HEK293 (cell line): Measurements from ENCODE around the gene RBM26.
A peak's percentile ranks its signal among the peaks of the same experiment; 100 is the strongest.

Experiments
- CTCF ChIA-PET: fragments of 350-600 bp; formaldehyde crosslinking; extraction: SDS; loops from one replicate; lab custom pipeline; 2021; ENCODE audit warnings: antibody characterized with exemption; lab: Yijun Ruan, JAX
- POLR2A ChIA-PET: fragments of 300-600 bp; formaldehyde crosslinking; extraction: SDS; loops from one replicate; lab custom pipeline; 2020; ENCODE audit warnings: antibody characterized with exemption, inconsistent platforms; lab: Yijun Ruan, JAX
- H3K27ac ChIP-seq: fragments of 200-500 bp; sonication (Bioruptor generic); 2 replicates; pipeline ENCODE4 v1.5.1; 2014; ENCODE audit warnings: low read depth, low read length, control low read depth, inconsistent platforms; ENCODE audit errors: extremely low read depth
- H3K36me3 ChIP-seq, 2 experiments: fragments of 200-500 bp in 1 of 2; sonication (Bioruptor generic) in 1 of 2; 1 replicate in 1 of 2; 2 replicates in 1 of 2; pipeline ENCODE4 v1.5.1; 2014 to 2017; ENCODE audit warnings: inconsistent platforms in 2 of 2, low read length in 2 of 2; ENCODE audit not compliant: control insufficient read depth in 2 of 2, insufficient read depth in 1 of 2
- H3K4me1 ChIP-seq: fragments of 200-500 bp; sonication (Bioruptor generic); 2 replicates; pipeline ENCODE4 v1.5.1; 2014; ENCODE audit warnings: mild to moderate bottlenecking, low read length, inconsistent platforms; ENCODE audit not compliant: control insufficient read depth, insufficient read depth
- H3K4me3 ChIP-seq: 2 replicates; pipeline ENCODE4 v1.5.1; 2011; ENCODE audit warnings: low read depth, mild to moderate bottlenecking, control low read depth, low read length, moderate library complexity
- H3K9me3 ChIP-seq: fragments of 200-500 bp; sonication (Bioruptor generic); 2 replicates; pipeline ENCODE4 v1.5.1; 2014; ENCODE audit warnings: low read depth, low read length, inconsistent platforms; ENCODE audit not compliant: control insufficient read depth, insufficient read depth
- AEBP2 ChIP-seq: fragments of 450-650 bp; formaldehyde crosslinking; IDR thresholded peaks from 2 replicates; pipeline ENCODE4 v1.5.1; 2016; ENCODE audit warnings: missing biosample characterization, missing genetic modification characterization, borderline replicate concordance
- INSM2 ChIP-seq: fragments of 450-650 bp; formaldehyde crosslinking; IDR thresholded peaks from 2 replicates; pipeline ENCODE4 v1.5.1; 2016; ENCODE audit warnings: missing biosample characterization, missing genetic modification characterization
- KLF9 ChIP-seq: fragments of 450-650 bp; formaldehyde crosslinking; IDR thresholded peaks from 2 replicates; pipeline ENCODE4 v1.5.1; 2016; ENCODE audit warnings: missing biosample characterization, missing genetic modification characterization, low read depth
- PRDM10 ChIP-seq: fragments of 450-650 bp; formaldehyde crosslinking; IDR thresholded peaks from 2 replicates; pipeline ENCODE4 v1.5.1; 2016; ENCODE audit warnings: missing biosample characterization, missing genetic modification characterization
- TCF7L2 ChIP-seq: IDR thresholded peaks from 2 replicates; pipeline ENCODE4 v1.6.1; 2011; ENCODE audit warnings: low read depth, mild to moderate bottlenecking, inconsistent platforms, low read length, moderate library complexity, borderline replicate concordance
- ZBTB44 ChIP-seq: fragments of 450-650 bp; IDR thresholded peaks from 2 replicates; pipeline ENCODE4 v1.5.1; 2018; ENCODE audit warnings: missing biosample characterization, mild to moderate bottlenecking, missing genetic modification characterization
- ZFHX2 ChIP-seq: fragments of 450-650 bp; formaldehyde crosslinking; conservative IDR thresholded peaks from 2 replicates; pipeline ENCODE4 v1.5.1; 2016; ENCODE audit warnings: missing biosample characterization, missing genetic modification characterization
- ZNF10 ChIP-seq: fragments of 450-650 bp; formaldehyde crosslinking; IDR thresholded peaks from 2 replicates; pipeline ENCODE4 v1.5.1; 2017; ENCODE audit warnings: missing biosample characterization, missing genetic modification characterization
- ZNF16 ChIP-seq: fragments of 450-650 bp; formaldehyde crosslinking; IDR thresholded peaks from 2 replicates; pipeline ENCODE4 v1.5.1; 2016; ENCODE audit warnings: low read depth, missing biosample characterization, missing genetic modification characterization
- ZNF274 ChIP-seq, 2 experiments: fragments of 200-500 bp in 1 of 2; fragments of 450-650 bp in 1 of 2; sonication (Bioruptor generic) in 1 of 2; formaldehyde crosslinking in 1 of 2; IDR thresholded peaks; 2 replicates each; pipeline versions ENCODE4 v1.5.1 to v1.6.1; 2014 to 2016; ENCODE audit warnings: borderline replicate concordance in 1 of 2, inconsistent platforms in 1 of 2, low read length in 1 of 2, missing biosample characterization in 1 of 2, missing genetic modification characterization in 1 of 2
- ZNF311 ChIP-seq: fragments of 450-650 bp; formaldehyde crosslinking; IDR thresholded peaks from 2 replicates; pipeline ENCODE4 v1.5.1; 2017; ENCODE audit warnings: missing biosample characterization, missing genetic modification characterization, borderline replicate concordance
- ZNF544 ChIP-seq: fragments of 450-650 bp; formaldehyde crosslinking; IDR thresholded peaks from 2 replicates; pipeline ENCODE4 v1.5.0; 2017; ENCODE audit warnings: missing biosample characterization, missing genetic modification characterization
- ZNF558 ChIP-seq: fragments of 450-650 bp; formaldehyde crosslinking; IDR thresholded peaks from 2 replicates; pipeline ENCODE4 v1.5.1; 2016; ENCODE audit warnings: missing biosample characterization, missing genetic modification characterization
- ZNF623 ChIP-seq: fragments of 450-650 bp; formaldehyde crosslinking; IDR thresholded peaks from 2 replicates; pipeline ENCODE4 v1.5.1; 2016; ENCODE audit warnings: missing biosample characterization, missing genetic modification characterization
- ZNF660 ChIP-seq: fragments of 450-650 bp; IDR thresholded peaks from 2 replicates; pipeline ENCODE4 v1.5.1; 2018; ENCODE audit warnings: missing biosample characterization, mild to moderate bottlenecking, missing genetic modification characterization
- ZNF704 ChIP-seq: fragments of 450-650 bp; formaldehyde crosslinking; IDR thresholded peaks from 2 replicates; pipeline ENCODE4 v1.5.1; 2016; ENCODE audit warnings: missing biosample characterization, missing genetic modification characterization
- ZNF76 ChIP-seq: fragments of 450-650 bp; formaldehyde crosslinking; IDR thresholded peaks from 2 replicates; pipeline ENCODE4; 2016; ENCODE audit warnings: low read depth, missing biosample characterization, missing genetic modification characterization, borderline replicate concordance
- ZNF768 ChIP-seq: fragments of 450-650 bp; formaldehyde crosslinking; IDR thresholded peaks from 2 replicates; pipeline ENCODE4 v1.5.1; 2018; ENCODE audit warnings: missing biosample characterization, mild to moderate bottlenecking, missing genetic modification characterization
- ZSCAN18 ChIP-seq: fragments of 450-650 bp; formaldehyde crosslinking; IDR thresholded peaks from 2 replicates; pipeline ENCODE4 v1.5.1; 2016; ENCODE audit warnings: missing biosample characterization, missing genetic modification characterization

The RBM26 gene

GRCh38 chr13:79427265-79427664 is 21.2 kb upstream of the RBM26 start:
- ChIA-PET CTCF (interaction anchor here (0.7 to 2.0 kb wide), 3 partner anchors 103 to 116 kb away, joined by 3 to 9 read pairs (median 3); no protein-coding TSS in a partner anchor), POLR2A (no interaction called here)
- H3K4me1 ChIP-seq = no peaks in the 10 kb centered on the region
- no peaks in the 10 kb centered on the region for H3K9me3 ChIP-seq
- H3K27ac ChIP-seq = no peak overlapping the region
- H3K36me3 ChIP-seq = no peaks in the 10 kb centered on the region
- no peak overlapping the region for H3K4me3 ChIP-seq
- TF ChIP-seq ZBTB44 = 0 out of 2 replicates have a peak, but pooled peaks have one; percentile 15
- no peak for TF ChIP-seq AEBP2 (tag by site-specific recombination)
- TF ChIP-seq, all 188 proteins: peak for 1

GRCh38 chr13:79423801-79424642 is 18.0 kb upstream of the RBM26 start:
- Histone ChIP-seq H3K36me3 (peaks cover 0 to 9% of the 10 kb centered on the region in 2 experiments; a peak in 1 of 3 replicates), H3K4me3 (no peak overlapping the region), H3K27ac (no peak overlapping the region), H3K4me1 (no peaks in the 10 kb centered on the region), H3K9me3 (no peaks in the 10 kb centered on the region)
- ChIA-PET POLR2A (interaction anchor here (0.6 to 1.2 kb wide), 4 partner anchors 57 to 813 kb away, joined by 3 to 7 read pairs (median 4); partner anchors contain the start of gene NDFIP2), CTCF (interaction anchor here (0.6 to 3.8 kb wide), 39 partner anchors 10 to 1593 kb away, joined by 3 to 77 read pairs (median 4); partner anchors contain the start of gene NDFIP2)
- TF ChIP-seq TCF7L2 = no peak
- no peak for TF ChIP-seq ZSCAN18 (tag by site-specific recombination)
- no peak for TF ChIP-seq ZNF558 (tag by site-specific recombination)
- TF ChIP-seq ZNF623 (tag by site-specific recombination) = no peak
- peak; percentile 86 for TF ChIP-seq PRDM10
- TF ChIP-seq INSM2 (tag by site-specific recombination) = no peak
- TF ChIP-seq ZNF311 (tag by site-specific recombination) = no peak
- no peak for TF ChIP-seq ZNF76 (tag by site-specific recombination)
- TF ChIP-seq ZNF274 (IDR thresholded peaks at IDR 0.05; ENCODE audit: low read length) = no peak
- no peak for TF ChIP-seq ZNF274 (tag by site-specific recombination; IDR thresholded peaks at IDR 0.05; ENCODE audit: borderline replicate concordance)
- TF ChIP-seq ZNF10 (tag by site-specific recombination) = no peak
- TF ChIP-seq ZNF704 (tag by site-specific recombination) = no peak
- TF ChIP-seq ZNF544 = no peak
- TF ChIP-seq KLF9 = no peak
- no peak for TF ChIP-seq ZNF660 (tag by site-specific recombination)
- no peak for TF ChIP-seq ZNF768 (tag by site-specific recombination)
- no peak for TF ChIP-seq ZFHX2
- no peak for TF ChIP-seq ZNF16 (tag by site-specific recombination)
